HEK293 (cell line): ENCODE results near the gene GAP43.
"Not testable (repeated sequence)": the region's sequence is repeated elsewhere in the genome, so short reads cannot be mapped to it uniquely, and the experiment has no call there.

Experiments
- CTCF ChIA-PET: fragments of 350-600 bp; formaldehyde crosslinking; extraction: SDS; loops from one replicate; lab custom pipeline; 2021; ENCODE audit warnings: antibody characterized with exemption; lab: Yijun Ruan, JAX
- POLR2A ChIA-PET: fragments of 300-600 bp; formaldehyde crosslinking; extraction: SDS; loops from one replicate; lab custom pipeline; 2020; ENCODE audit warnings: antibody characterized with exemption, inconsistent platforms; lab: Yijun Ruan, JAX
- H3K27ac ChIP-seq: fragments of 200-500 bp; sonication (Bioruptor generic); 2 replicates; pipeline ENCODE4 v1.5.1; 2014; ENCODE audit warnings: low read depth, low read length, control low read depth, inconsistent platforms; ENCODE audit errors: extremely low read depth
- H3K36me3 ChIP-seq, 2 experiments: fragments of 200-500 bp in 1 of 2; sonication (Bioruptor generic) in 1 of 2; 1 replicate in 1 of 2; 2 replicates in 1 of 2; pipeline ENCODE4 v1.5.1; 2014 to 2017; ENCODE audit warnings: inconsistent platforms in 2 of 2, low read length in 2 of 2; ENCODE audit not compliant: control insufficient read depth in 2 of 2, insufficient read depth in 1 of 2
- H3K4me1 ChIP-seq: fragments of 200-500 bp; sonication (Bioruptor generic); 2 replicates; pipeline ENCODE4 v1.5.1; 2014; ENCODE audit warnings: mild to moderate bottlenecking, low read length, inconsistent platforms; ENCODE audit not compliant: control insufficient read depth, insufficient read depth
- H3K4me3 ChIP-seq: 2 replicates; pipeline ENCODE4 v1.5.1; 2011; ENCODE audit warnings: low read depth, mild to moderate bottlenecking, control low read depth, low read length, moderate library complexity
- H3K9me3 ChIP-seq: fragments of 200-500 bp; sonication (Bioruptor generic); 2 replicates; pipeline ENCODE4 v1.5.1; 2014; ENCODE audit warnings: low read depth, low read length, inconsistent platforms; ENCODE audit not compliant: control insufficient read depth, insufficient read depth
- BCL11A ChIP-seq: fragments of 450-650 bp; formaldehyde crosslinking; IDR thresholded peaks from 2 replicates; pipeline ENCODE4 v1.5.1; 2016; ENCODE audit warnings: low read depth, missing biosample characterization, missing genetic modification characterization
- KLF1 ChIP-seq: fragments of 450-650 bp; formaldehyde crosslinking; IDR thresholded peaks from 2 replicates; pipeline ENCODE4 v1.5.1; 2016; ENCODE audit warnings: missing biosample characterization, missing genetic modification characterization
- KLF10 ChIP-seq: fragments of 450-650 bp; IDR thresholded peaks from 2 replicates; pipeline ENCODE4 v1.5.1; 2018; ENCODE audit warnings: missing biosample characterization, mild to moderate bottlenecking, missing genetic modification characterization
- MEIS1 ChIP-seq: sonication (generic); formaldehyde crosslinking; IDR thresholded peaks from 2 replicates; pipeline ENCODE4 v1.8.1; 2022; ENCODE audit warnings: missing genetic modification reagents, mild to moderate bottlenecking, borderline replicate concordance
- ZFHX2 ChIP-seq: fragments of 450-650 bp; formaldehyde crosslinking; conservative IDR thresholded peaks from 2 replicates; pipeline ENCODE4 v1.5.1; 2016; ENCODE audit warnings: missing biosample characterization, missing genetic modification characterization
- ZFP41 ChIP-seq: fragments of 450-650 bp; formaldehyde crosslinking; IDR thresholded peaks from 2 replicates; pipeline ENCODE4 v1.5.1; 2016; ENCODE audit warnings: missing biosample characterization, missing genetic modification characterization, borderline replicate concordance
- ZNF10 ChIP-seq: fragments of 450-650 bp; formaldehyde crosslinking; IDR thresholded peaks from 2 replicates; pipeline ENCODE4 v1.5.1; 2017; ENCODE audit warnings: missing biosample characterization, missing genetic modification characterization
- ZNF121 ChIP-seq: fragments of 450-650 bp; formaldehyde crosslinking; IDR thresholded peaks from 2 replicates; pipeline ENCODE4 v1.5.1; 2016; ENCODE audit warnings: missing biosample characterization, missing genetic modification characterization
- ZNF133 ChIP-seq: fragments of 450-650 bp; formaldehyde crosslinking; IDR thresholded peaks from 2 replicates; pipeline ENCODE4 v1.5.1; 2016; ENCODE audit warnings: missing biosample characterization, missing genetic modification characterization
- ZNF2 ChIP-seq: fragments of 450-650 bp; formaldehyde crosslinking; IDR thresholded peaks from 2 replicates; pipeline ENCODE4 v1.5.1; 2016; ENCODE audit warnings: missing biosample characterization, missing genetic modification characterization
- ZNF274 ChIP-seq, 2 experiments: fragments of 200-500 bp in 1 of 2; fragments of 450-650 bp in 1 of 2; sonication (Bioruptor generic) in 1 of 2; formaldehyde crosslinking in 1 of 2; IDR thresholded peaks; 2 replicates each; pipeline versions ENCODE4 v1.5.1 to v1.6.1; 2014 to 2016; ENCODE audit warnings: borderline replicate concordance in 1 of 2, inconsistent platforms in 1 of 2, low read length in 1 of 2, missing biosample characterization in 1 of 2, missing genetic modification characterization in 1 of 2
- ZNF433 ChIP-seq: fragments of 450-650 bp; formaldehyde crosslinking; IDR thresholded peaks from 2 replicates; pipeline ENCODE4 v1.5.1; 2016; ENCODE audit warnings: missing biosample characterization, missing genetic modification characterization, low read depth
- ZNF501 ChIP-seq: fragments of 450-650 bp; formaldehyde crosslinking; IDR thresholded peaks from 2 replicates; pipeline ENCODE4 v1.5.1; 2016; ENCODE audit warnings: missing biosample characterization, missing genetic modification characterization
- ZNF514 ChIP-seq: fragments of 450-650 bp; formaldehyde crosslinking; IDR thresholded peaks from 2 replicates; pipeline ENCODE4 v1.5.1; 2016; ENCODE audit warnings: missing biosample characterization, missing genetic modification characterization
- ZNF521 ChIP-seq: fragments of 450-650 bp; formaldehyde crosslinking; IDR thresholded peaks from 2 replicates; pipeline ENCODE4 v1.5.1; 2017; ENCODE audit warnings: missing biosample characterization, mild to moderate bottlenecking, missing genetic modification characterization
- ZNF549 ChIP-seq: fragments of 450-650 bp; IDR thresholded peaks from 2 replicates; pipeline ENCODE4 v1.5.1; 2018; ENCODE audit warnings: missing biosample characterization, missing genetic modification characterization, mild to moderate bottlenecking, inconsistent platforms, moderate library complexity
- ZNF555 ChIP-seq: fragments of 450-650 bp; formaldehyde crosslinking; conservative IDR thresholded peaks from 2 replicates; pipeline ENCODE4 v1.5.1; 2017; ENCODE audit warnings: missing biosample characterization, mild to moderate bottlenecking, missing genetic modification characterization, inconsistent platforms
- ZNF596 ChIP-seq: fragments of 450-650 bp; IDR thresholded peaks from 2 replicates; pipeline ENCODE4 v1.5.0; 2018; ENCODE audit warnings: missing biosample characterization, mild to moderate bottlenecking, missing genetic modification characterization, moderate library complexity
- ZNF626 ChIP-seq: fragments of 450-650 bp; sonication (Bioruptor Pico); formaldehyde crosslinking; IDR thresholded peaks from 2 replicates; pipeline ENCODE4 v1.5.1; 2018; ENCODE audit warnings: missing biosample characterization, missing genetic modification characterization, inconsistent platforms
- TF ChIP-seq, protein P1 (sequence below): IDR thresholded peaks from 2 replicates; pipeline ENCODE4 v1.6.1; 2011; ENCODE audit warnings: mild to moderate bottlenecking, low read depth, low read length, borderline replicate concordance
- TF ChIP-seq, protein P2 (sequence below): fragments of 450-650 bp; formaldehyde crosslinking; IDR thresholded peaks from 2 replicates; pipeline ENCODE4 v1.5.1; 2016; ENCODE audit warnings: missing biosample characterization, missing genetic modification characterization

GAP43 gene

DNA sequence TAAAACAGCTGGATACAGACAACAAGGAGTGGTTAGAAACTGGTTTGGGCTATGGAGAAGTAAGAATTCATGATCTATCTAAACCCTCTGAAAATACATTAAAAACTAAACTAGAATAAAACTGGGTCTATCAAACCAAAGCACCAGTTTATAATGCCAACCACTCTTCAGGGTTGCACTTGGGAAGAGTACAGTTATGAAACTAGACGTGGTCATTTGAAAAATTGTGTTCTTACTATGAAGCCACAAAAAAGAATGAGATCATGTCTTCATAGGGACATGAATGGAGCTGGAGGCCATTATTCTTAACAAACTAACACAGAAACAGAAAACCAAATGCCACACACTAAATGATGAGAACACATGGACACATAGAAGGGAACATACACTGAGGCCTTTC is 103.8 kb downstream of the GAP43 start (continued):
- TF ChIP-seq, protein P1, sequence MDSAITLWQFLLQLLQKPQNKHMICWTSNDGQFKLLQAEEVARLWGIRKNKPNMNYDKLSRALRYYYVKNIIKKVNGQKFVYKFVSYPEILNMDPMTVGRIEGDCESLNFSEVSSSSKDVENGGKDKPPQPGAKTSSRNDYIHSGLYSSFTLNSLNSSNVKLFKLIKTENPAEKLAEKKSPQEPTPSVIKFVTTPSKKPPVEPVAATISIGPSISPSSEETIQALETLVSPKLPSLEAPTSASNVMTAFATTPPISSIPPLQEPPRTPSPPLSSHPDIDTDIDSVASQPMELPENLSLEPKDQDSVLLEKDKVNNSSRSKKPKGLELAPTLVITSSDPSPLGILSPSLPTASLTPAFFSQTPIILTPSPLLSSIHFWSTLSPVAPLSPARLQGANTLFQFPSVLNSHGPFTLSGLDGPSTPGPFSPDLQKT, result no peak
- TF ChIP-seq ZNF549 (tag by site-specific recombination) (no peak), ZFP41 (tag by site-specific recombination) (no peak), ZNF2 (no peak), ZNF10 (tag by site-specific recombination) (no peak), ZNF133 (tag by site-specific recombination) (no peak), ZFHX2 (tag by site-specific recombination) (no peak), KLF1 (no peak)

DNA sequence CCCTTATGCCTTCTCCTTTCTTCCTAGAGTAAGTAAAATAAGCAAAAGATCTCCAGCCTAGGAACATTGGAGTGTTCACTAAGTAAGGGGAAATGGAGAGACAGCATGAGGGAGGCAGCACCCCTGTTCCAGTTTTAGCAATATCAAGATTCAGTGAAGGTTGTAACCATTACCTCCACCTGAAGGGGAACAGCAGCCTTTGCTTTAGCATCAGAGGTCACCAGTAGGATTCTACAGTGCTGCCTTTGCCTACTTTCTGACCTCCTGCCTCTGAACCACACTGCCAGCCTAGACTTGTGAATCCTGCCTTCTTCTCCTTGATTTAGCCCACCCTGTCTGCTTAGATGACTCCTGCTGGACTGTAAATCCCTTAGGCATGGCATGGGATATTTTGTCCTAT is 104.7 kb downstream of the GAP43 start:
- CTCF ChIA-PET, result no interaction called here
- Histone ChIP-seq H3K9me3 (no peaks in the 10 kb centered on the region), H3K4me1 (no peaks in the 10 kb centered on the region), H3K4me3 (no peak overlapping the region)
- TF ChIP-seq MEIS1 (CRISPR knock-in tag) (no peak), ZNF521 (tag by site-specific recombination) (no peak), ZNF501 (tag by site-specific recombination) (no peak), ZNF10 (tag by site-specific recombination) (no peak), ZNF121 (tag by site-specific recombination) (no peak), BCL11A (tag by site-specific recombination) (no peak), ZNF514 (tag by site-specific recombination) (no peak), ZNF596 (tag by site-specific recombination) (no peak), ZNF555 (tag by site-specific recombination) (no peak), KLF10 (no peak), ZNF626 (no peak), ZNF274 (IDR thresholded peaks at IDR 0.05; ENCODE audit: low read length) (no peak), ZNF274 (tag by site-specific recombination; IDR thresholded peaks at IDR 0.05; ENCODE audit: borderline replicate concordance) (no peak), ZNF433 (no peak)
- TF ChIP-seq, protein P2, sequence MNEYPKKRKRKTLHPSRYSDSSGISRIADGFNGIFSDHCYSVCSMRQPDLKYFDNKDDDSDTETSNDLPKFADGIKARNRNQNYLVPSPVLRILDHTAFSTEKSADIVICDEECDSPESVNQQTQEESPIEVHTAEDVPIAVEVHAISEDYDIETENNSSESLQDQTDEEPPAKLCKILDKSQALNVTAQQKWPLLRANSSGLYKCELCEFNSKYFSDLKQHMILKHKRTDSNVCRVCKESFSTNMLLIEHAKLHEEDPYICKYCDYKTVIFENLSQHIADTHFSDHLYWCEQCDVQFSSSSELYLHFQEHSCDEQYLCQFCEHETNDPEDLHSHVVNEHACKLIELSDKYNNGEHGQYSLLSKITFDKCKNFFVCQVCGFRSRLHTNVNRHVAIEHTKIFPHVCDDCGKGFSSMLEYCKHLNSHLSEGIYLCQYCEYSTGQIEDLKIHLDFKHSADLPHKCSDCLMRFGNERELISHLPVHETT, result no peak
- TF ChIP-seq, all 188 proteins: peak for 0
- H3K27ac ChIP-seq, result no peak overlapping the region
- POLR2A ChIA-PET, result no interaction called here
- H3K36me3 ChIP-seq, result no peaks in the 10 kb centered on the region

DNA sequence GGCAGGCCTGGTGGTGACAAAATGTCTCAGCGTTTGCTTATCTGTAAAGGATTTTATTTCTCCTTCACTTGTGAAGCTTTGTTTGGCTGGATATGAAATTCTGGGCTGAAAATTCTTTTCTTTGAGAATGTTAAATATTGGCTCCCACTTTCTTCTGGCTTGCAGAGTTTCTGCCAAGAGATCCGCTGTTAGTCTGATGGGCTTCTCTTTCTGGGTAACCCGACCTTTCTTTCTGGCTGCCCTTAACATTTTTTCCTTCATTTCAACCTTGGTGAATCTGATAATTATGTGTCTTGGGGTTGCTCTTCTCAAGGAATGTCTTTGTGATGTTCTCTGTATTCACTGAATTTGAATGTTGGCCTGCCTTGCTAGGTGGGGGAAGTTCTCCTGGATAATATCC is 113.0 kb downstream of the GAP43 start:
- CTCF ChIA-PET, H3K4me1 ChIP-seq, POLR2A ChIA-PET, H3K9me3 ChIP-seq, H3K27ac ChIP-seq, H3K4me3 ChIP-seq, H3K36me3 ChIP-seq: not testable (repeated sequence)
